ENCODE data around the gene MAP9.
"Not testable (repeated sequence)": the region's sequence is repeated elsewhere in the genome, so short reads cannot be mapped to it uniquely, and the experiment has no call there.

MAP9 gene

GRCh38 chr4:155376387-155377268, at the start of gene MAP9:
Gene MAP9, minus strand, starts transcription at chr4:155376965. Its CDS starts 1,115 bp downstream, at chr4:155375850.
- DNase-seq (ENCODE audit: low read depth) = peak; percentile 95
- peak within 1 kb of the TSS; percentile 78 for H3K4me3 ChIP-seq (replicated peaks; ENCODE audit: low read depth, low read length)
- no peak for TF ChIP-seq CTCF (IDR thresholded peaks at IDR 0.05; ENCODE audit: low read length, missing control alignments)

- not testable (repeated sequence) for H3K4me3 ChIP-seq (replicated peaks; ENCODE audit: low read depth, low read length); DNase-seq (ENCODE audit: low read depth)
Observed at GRCh38 chr4:155424778-155425177, 48.0 kb upstream of the MAP9 start.

- no peak for TF ChIP-seq CTCF (IDR thresholded peaks at IDR 0.05; ENCODE audit: low read length, missing control alignments)
- no peak for DNase-seq (ENCODE audit: low read depth)
- H3K4me3 ChIP-seq (replicated peaks; ENCODE audit: low read depth, low read length) = no peak overlapping the region
Observed at GRCh38 chr4:155423671-155424070, 46.9 kb upstream of the MAP9 start.

GRCh38 chr4:155419266-155419665, 42.5 kb upstream of the MAP9 start:
- DNase-seq (ENCODE audit: low read depth) = peak; percentile 55
- no peak for TF ChIP-seq CTCF (IDR thresholded peaks at IDR 0.05; ENCODE audit: low read length, missing control alignments)
- H3K4me3 ChIP-seq (replicated peaks; ENCODE audit: low read depth, low read length) = no peak overlapping the region

GRCh38 chr4:155415662-155416061, 38.9 kb upstream of the MAP9 start:
- TF ChIP-seq CTCF (IDR thresholded peaks at IDR 0.05; ENCODE audit: low read length, missing control alignments) = no peak
- DNase-seq (ENCODE audit: low read depth) = no peak
- no peak overlapping the region for H3K4me3 ChIP-seq (replicated peaks; ENCODE audit: low read depth, low read length)

GRCh38 chr4:155413451-155413850, 36.7 kb upstream of the MAP9 start:
- DNase-seq (ENCODE audit: low read depth) = no peak
- H3K4me3 ChIP-seq (replicated peaks; ENCODE audit: low read depth, low read length) = no peak overlapping the region
- no peak for TF ChIP-seq CTCF (IDR thresholded peaks at IDR 0.05; ENCODE audit: low read length, missing control alignments)

GRCh38 chr4:155411546-155411945, 34.8 kb upstream of the MAP9 start:
- H3K4me3 ChIP-seq (replicated peaks; ENCODE audit: low read depth, low read length) = no peak overlapping the region
- DNase-seq (ENCODE audit: low read depth) = no peak
- TF ChIP-seq CTCF (IDR thresholded peaks at IDR 0.05; ENCODE audit: low read length, missing control alignments) = no peak

All from fibroblast of pulmonary artery (primary cell).